Measurements from ENCODE around the gene CPN2.

CPN2 gene

GRCh38 chr3:194350726-194351071 lies 429 bp downstream of the CPN2 start:
- DNase-seq, result no peak

- DNase-seq, result no peak
These were observed 2.8 kb downstream of the CPN2 start for GRCh38 chr3:194348354-194348753.

GRCh38 chr3:194346621-194347020 lies 4.5 kb downstream of the CPN2 start:
- DNase-seq, result peak; percentile 42

- no peak for DNase-seq
These were observed 5.1 kb downstream of the CPN2 start for GRCh38 chr3:194346035-194346434.

- DNase-seq, result peak; percentile 55
These were observed 7.1 kb downstream of the CPN2 start for GRCh38 chr3:194344012-194344411.

GRCh38 chr3:194343561-194343893 lies 7.6 kb downstream of the CPN2 start:
- no peak for DNase-seq

GRCh38 chr3:194342861-194343560 lies 8.1 kb downstream of the CPN2 start:
- DNase-seq, result no peak

- no peak for DNase-seq
These were observed 10.2 kb downstream of the CPN2 start for GRCh38 chr3:194340757-194341400.

- DNase-seq, result no peak
These were observed 11.3 kb downstream of the CPN2 start for GRCh38 chr3:194339840-194340239.

- no peak for DNase-seq
These were observed 11.8 kb downstream of the CPN2 start for GRCh38 chr3:194339356-194339755.

GRCh38 chr3:194337965-194338753 lies 13.0 kb downstream of the CPN2 start:
- DNase-seq, result no peak

GRCh38 chr3:194336601-194337355 lies 14.3 kb downstream of the CPN2 start:
- DNase-seq, result no peak

- no peak for DNase-seq
These were observed 17.2 kb downstream of the CPN2 start for GRCh38 chr3:194333981-194334320.

GRCh38 chr3:194333212-194333980 lies 17.7 kb downstream of the CPN2 start:
- peak; percentile 74 for DNase-seq

- no peak for DNase-seq
These were observed 18.3 kb downstream of the CPN2 start for GRCh38 chr3:194332858-194333211.

- DNase-seq, result peak; percentile 80
These were observed 20.5 kb downstream of the CPN2 start for GRCh38 chr3:194330579-194330978.

- no peak for DNase-seq
These were observed 21.0 kb downstream of the CPN2 start for GRCh38 chr3:194330160-194330559.

GRCh38 chr3:194329583-194329965 lies 21.6 kb downstream of the CPN2 start:
- DNase-seq, result no peak

- no peak for DNase-seq
These were observed 22.1 kb downstream of the CPN2 start for GRCh38 chr3:194328942-194329582.

GRCh38 chr3:194328053-194328657 lies 23.0 kb downstream of the CPN2 start:
- DNase-seq, result no peak

- DNase-seq, result no peak
These were observed 23.7 kb downstream of the CPN2 start for GRCh38 chr3:194327218-194328052.
